ENCODE data around the gene TMEFF2.

TMEFF2 gene

DNA sequence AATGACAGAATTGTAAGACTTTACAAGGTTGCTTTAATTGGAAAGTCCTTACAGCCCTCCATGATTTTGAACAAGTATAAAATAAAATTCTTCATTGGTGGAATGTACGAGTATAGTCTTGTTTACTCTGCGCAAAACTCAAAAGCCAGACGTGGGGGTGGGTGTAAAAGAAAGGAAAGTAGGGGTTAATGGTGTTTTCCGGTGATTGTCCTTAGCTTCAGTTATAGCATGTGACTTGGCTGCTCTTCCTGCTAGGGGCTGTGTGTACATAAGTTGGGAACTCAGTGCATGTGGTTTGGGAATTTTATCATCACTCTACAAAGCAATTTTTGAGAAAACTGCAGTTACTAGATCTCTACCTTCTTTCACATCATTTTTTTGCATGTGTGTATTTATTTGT is 265.4 kb downstream of the TMEFF2 start:
- no peak for TF ChIP-seq POLR2AphosphoS5 (IDR thresholded peaks at IDR 0.05; ENCODE audit: low read depth, low read length)
- TF ChIP-seq TAF1 (IDR thresholded peaks at IDR 0.05; ENCODE audit: borderline replicate concordance, insufficient read depth, low read length), result no peak
- no peak for TF ChIP-seq FOXP2 (optimal IDR thresholded peaks at IDR 0.05; ENCODE audit: borderline replicate concordance, extremely low read depth, extremely low read length, insufficient read depth)
- TF ChIP-seq SIN3A (IDR thresholded peaks at IDR 0.05; ENCODE audit: borderline replicate concordance, insufficient read depth, low read length), result no peak
- TF ChIP-seq, protein P1, sequence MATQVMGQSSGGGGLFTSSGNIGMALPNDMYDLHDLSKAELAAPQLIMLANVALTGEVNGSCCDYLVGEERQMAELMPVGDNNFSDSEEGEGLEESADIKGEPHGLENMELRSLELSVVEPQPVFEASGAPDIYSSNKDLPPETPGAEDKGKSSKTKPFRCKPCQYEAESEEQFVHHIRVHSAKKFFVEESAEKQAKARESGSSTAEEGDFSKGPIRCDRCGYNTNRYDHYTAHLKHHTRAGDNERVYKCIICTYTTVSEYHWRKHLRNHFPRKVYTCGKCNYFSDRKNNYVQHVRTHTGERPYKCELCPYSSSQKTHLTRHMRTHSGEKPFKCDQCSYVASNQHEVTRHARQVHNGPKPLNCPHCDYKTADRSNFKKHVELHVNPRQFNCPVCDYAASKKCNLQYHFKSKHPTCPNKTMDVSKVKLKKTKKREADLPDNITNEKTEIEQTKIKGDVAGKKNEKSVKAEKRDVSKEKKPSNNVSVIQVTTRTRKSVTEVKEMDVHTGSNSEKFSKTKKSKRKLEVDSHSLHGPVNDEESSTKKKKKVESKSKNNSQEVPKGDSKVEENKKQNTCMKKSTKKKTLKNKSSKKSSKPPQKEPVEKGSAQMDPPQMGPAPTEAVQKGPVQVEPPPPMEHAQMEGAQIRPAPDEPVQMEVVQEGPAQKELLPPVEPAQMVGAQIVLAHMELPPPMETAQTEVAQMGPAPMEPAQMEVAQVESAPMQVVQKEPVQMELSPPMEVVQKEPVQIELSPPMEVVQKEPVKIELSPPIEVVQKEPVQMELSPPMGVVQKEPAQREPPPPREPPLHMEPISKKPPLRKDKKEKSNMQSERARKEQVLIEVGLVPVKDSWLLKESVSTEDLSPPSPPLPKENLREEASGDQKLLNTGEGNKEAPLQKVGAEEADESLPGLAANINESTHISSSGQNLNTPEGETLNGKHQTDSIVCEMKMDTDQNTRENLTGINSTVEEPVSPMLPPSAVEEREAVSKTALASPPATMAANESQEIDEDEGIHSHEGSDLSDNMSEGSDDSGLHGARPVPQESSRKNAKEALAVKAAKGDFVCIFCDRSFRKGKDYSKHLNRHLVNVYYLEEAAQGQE (IDR thresholded peaks at IDR 0.05; ENCODE audit: insufficient read depth in 1 of 2, low read depth in 2 of 2, low read length in 2 of 2), result no peak

GRCh38 chr2:191927991-191928390 is 266.7 kb downstream of the TMEFF2 start:
- TF ChIP-seq, protein P1 (IDR thresholded peaks at IDR 0.05; ENCODE audit: insufficient read depth in 1 of 2, low read depth in 2 of 2, low read length in 2 of 2), result no peak
- TF ChIP-seq POLR2AphosphoS5 (IDR thresholded peaks at IDR 0.05; ENCODE audit: low read depth, low read length) (no peak), TAF1 (IDR thresholded peaks at IDR 0.05; ENCODE audit: borderline replicate concordance, insufficient read depth, low read length) (no peak)

DNA sequence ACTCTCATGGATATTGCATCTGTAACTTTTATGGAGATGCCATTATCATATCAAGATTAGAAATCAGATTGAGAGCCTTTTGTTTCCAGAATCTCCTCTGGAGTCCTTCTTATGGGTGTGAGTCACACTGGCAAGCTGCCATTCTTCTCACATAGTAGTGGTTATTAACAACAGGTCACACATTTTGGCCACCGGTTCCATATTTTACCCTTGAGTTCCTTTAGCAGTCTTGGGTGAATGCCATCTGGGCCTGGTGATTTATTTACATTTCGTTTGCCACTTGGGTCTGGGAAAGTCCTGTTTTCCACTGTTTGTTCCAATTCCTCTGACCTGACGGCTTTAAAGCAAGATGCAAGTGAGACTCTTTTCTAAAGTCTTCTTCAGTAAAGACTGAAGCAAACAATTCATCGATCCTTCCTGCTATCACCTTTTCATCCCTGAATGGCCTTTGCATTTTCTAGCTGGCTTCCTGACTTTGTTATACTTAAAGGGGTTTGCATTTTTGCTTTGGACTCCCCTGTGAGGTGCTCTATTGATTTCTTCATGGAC is 267.3 kb downstream of the TMEFF2 start:
- TF ChIP-seq TAF1 (IDR thresholded peaks at IDR 0.05; ENCODE audit: borderline replicate concordance, insufficient read depth, low read length) (no peak), FOXP2 (optimal IDR thresholded peaks at IDR 0.05; ENCODE audit: borderline replicate concordance, extremely low read depth, extremely low read length, insufficient read depth) (no peak), SIN3A (IDR thresholded peaks at IDR 0.05; ENCODE audit: borderline replicate concordance, insufficient read depth, low read length) (no peak), POLR2AphosphoS5 (IDR thresholded peaks at IDR 0.05; ENCODE audit: low read depth, low read length) (no peak)
- TF ChIP-seq, protein P1 (IDR thresholded peaks at IDR 0.05; ENCODE audit: insufficient read depth in 1 of 2, low read depth in 2 of 2, low read length in 2 of 2), result no peak

DNA sequence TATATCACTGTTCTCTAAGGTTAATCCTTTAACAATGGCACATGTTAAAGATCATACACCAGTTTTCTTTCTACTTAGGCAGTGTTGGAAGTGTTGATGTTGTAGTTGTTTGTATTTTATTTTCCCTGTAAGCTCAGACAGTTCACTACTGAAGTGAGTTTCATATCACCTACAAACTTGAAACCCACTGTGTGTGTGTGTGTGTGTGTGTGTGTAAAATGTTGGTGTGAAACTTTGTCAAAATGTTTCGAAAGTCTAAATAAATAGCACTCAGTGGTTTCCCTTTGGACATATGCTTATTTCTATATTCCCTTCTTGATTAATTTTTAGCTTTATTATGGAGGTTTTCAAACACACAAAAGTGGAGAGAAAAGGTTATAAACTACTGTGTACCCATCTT is 268.1 kb downstream of the TMEFF2 start:
- TF ChIP-seq, protein P1 (IDR thresholded peaks at IDR 0.05; ENCODE audit: insufficient read depth in 1 of 2, low read depth in 2 of 2, low read length in 2 of 2), result no peak
- no peak for TF ChIP-seq POLR2AphosphoS5 (IDR thresholded peaks at IDR 0.05; ENCODE audit: low read depth, low read length)
- TF ChIP-seq FOXP2 (optimal IDR thresholded peaks at IDR 0.05; ENCODE audit: borderline replicate concordance, extremely low read depth, extremely low read length, insufficient read depth), result no peak
- TF ChIP-seq TAF1 (IDR thresholded peaks at IDR 0.05; ENCODE audit: borderline replicate concordance, insufficient read depth, low read length), result no peak
- no peak for TF ChIP-seq SIN3A (IDR thresholded peaks at IDR 0.05; ENCODE audit: borderline replicate concordance, insufficient read depth, low read length)

DNA sequence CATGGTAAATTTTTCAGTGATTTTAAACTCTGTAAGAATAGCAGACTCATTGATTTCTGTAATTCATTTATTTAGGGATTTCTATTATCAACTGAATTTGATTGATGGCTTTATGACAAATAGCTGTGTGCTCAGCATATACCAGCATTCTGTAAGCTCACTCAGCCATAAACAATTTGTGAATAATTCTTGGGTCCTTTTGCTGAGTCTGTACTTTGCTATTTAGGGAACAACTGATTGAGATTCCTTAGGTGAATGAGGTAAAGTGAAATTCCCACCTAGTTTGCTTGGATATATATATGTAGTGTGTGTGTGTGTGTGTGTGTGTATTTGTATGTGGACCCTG is 271.1 kb downstream of the TMEFF2 start:
- TF ChIP-seq, protein P1 (IDR thresholded peaks at IDR 0.05; ENCODE audit: insufficient read depth in 1 of 2, low read depth in 2 of 2, low read length in 2 of 2), result no peak
- TF ChIP-seq TAF1 (IDR thresholded peaks at IDR 0.05; ENCODE audit: borderline replicate concordance, insufficient read depth, low read length), result no peak
- TF ChIP-seq SIN3A (IDR thresholded peaks at IDR 0.05; ENCODE audit: borderline replicate concordance, insufficient read depth, low read length), result no peak
- TF ChIP-seq POLR2AphosphoS5 (IDR thresholded peaks at IDR 0.05; ENCODE audit: low read depth, low read length), result no peak
- TF ChIP-seq FOXP2 (optimal IDR thresholded peaks at IDR 0.05; ENCODE audit: borderline replicate concordance, extremely low read depth, extremely low read length, insufficient read depth), result no peak

Measured in PFSK-1 (cell line).